Vagina (tissue), 2 donors: Measurements from ENCODE around the gene ZNF483. TPM values are rescaled to one million over a fixed set of nuclear protein-coding genes. Genes with fewer than 3 reads are reported as not detected.
A peak's percentile ranks its signal among the peaks of the same experiment; 100 is the strongest.

Source experiments
- DNase-seq, 2 donors: peaks; one replicate each; pipeline ENCODE4 v3.0.0-alpha.2; 2017; ENCODE audit errors: extremely low spot score in 2 of 2
- H3K27ac ChIP-seq: fragments of 200-600 bp; sonication (generic); one replicate; pipeline ENCODE4 v1.5.1; 2019
- H3K27me3 ChIP-seq: fragments of 200-600 bp; sonication (generic); one replicate; pipeline ENCODE4 v1.5.1; 2019
- H3K36me3 ChIP-seq, 2 donors: fragments of 200-600 bp; sonication (generic); one replicate each; pipeline ENCODE4 v1.5.1; 2017 to 2019
- H3K4me1 ChIP-seq: fragments of 200-600 bp; sonication (generic); one replicate; pipeline ENCODE4 v1.5.1; 2019
- H3K4me3 ChIP-seq, 2 donors: fragments of 200-600 bp; sonication (generic); 1 replicate in 1 of 2; 2 replicates in 1 of 2; pipeline ENCODE4 v1.5.1; 2016 to 2019
- H3K9me3 ChIP-seq: fragments of 200-600 bp; sonication (generic); one replicate; pipeline ENCODE4 v1.5.1; 2019
- POLR2AphosphoS5 ChIP-seq, 2 donors: sonication (generic); formaldehyde crosslinking; IDR thresholded peaks; one replicate each; pipeline ENCODE4 v1.9.0; 2017; ENCODE audit warnings: antibody characterized with exemption in 2 of 2, mild to moderate bottlenecking in 2 of 2, low read depth in 1 of 2; ENCODE audit not compliant: insufficient read depth in 1 of 2
- intact Hi-C: fragments of 100-400 bp; cut with DNase I; formaldehyde crosslinking; loops from one replicate; pipeline ENCODE4 v1.15.1; 2023
- total RNA-seq: library from RNA; depleted of rRNA; stranded (reverse); fragments of >200 nt; gene quantifications from one replicate; pipeline ENCODE4 v1.2.3, GENCODE V29; 2016
- TF ChIP-seq, protein P1 (sequence below), 3 experiments: fragments of 450-650 bp in 2 of 3; fragments of 200-600 bp in 1 of 3; sonication (generic) in 1 of 3; IDR thresholded peaks; one replicate each; pipeline ENCODE4 v1.5.1; 2017 to 2019; ENCODE audit warnings: antibody characterized with exemption in 3 of 3, mild to moderate bottlenecking in 2 of 3, moderate library complexity in 2 of 3

The ZNF483 gene
- total RNA-seq, 1 donor from 2014 or later = 8.8 TPM

- DNase-seq = no peak
- H3K36me3 ChIP-seq = no peaks in the 10 kb centered on the region
- H3K4me1 ChIP-seq = no peaks in the 10 kb centered on the region
- TF ChIP-seq, protein P1, sequence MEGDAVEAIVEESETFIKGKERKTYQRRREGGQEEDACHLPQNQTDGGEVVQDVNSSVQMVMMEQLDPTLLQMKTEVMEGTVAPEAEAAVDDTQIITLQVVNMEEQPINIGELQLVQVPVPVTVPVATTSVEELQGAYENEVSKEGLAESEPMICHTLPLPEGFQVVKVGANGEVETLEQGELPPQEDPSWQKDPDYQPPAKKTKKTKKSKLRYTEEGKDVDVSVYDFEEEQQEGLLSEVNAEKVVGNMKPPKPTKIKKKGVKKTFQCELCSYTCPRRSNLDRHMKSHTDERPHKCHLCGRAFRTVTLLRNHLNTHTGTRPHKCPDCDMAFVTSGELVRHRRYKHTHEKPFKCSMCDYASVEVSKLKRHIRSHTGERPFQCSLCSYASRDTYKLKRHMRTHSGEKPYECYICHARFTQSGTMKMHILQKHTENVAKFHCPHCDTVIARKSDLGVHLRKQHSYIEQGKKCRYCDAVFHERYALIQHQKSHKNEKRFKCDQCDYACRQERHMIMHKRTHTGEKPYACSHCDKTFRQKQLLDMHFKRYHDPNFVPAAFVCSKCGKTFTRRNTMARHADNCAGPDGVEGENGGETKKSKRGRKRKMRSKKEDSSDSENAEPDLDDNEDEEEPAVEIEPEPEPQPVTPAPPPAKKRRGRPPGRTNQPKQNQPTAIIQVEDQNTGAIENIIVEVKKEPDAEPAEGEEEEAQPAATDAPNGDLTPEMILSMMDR (IDR thresholded peaks at IDR 0.05) = peak; percentile 62 to 91 (median 62)
- TF ChIP-seq POLR2AphosphoS5 (IDR thresholded peaks at IDR 0.05; ENCODE audit: insufficient read depth in 1 of 2, low read depth in 1 of 2) = no peak
- H3K27ac ChIP-seq = no peak overlapping the region
- H3K9me3 ChIP-seq = no peaks in the 10 kb centered on the region
- no peaks in the 10 kb centered on the region for H3K27me3 ChIP-seq
- intact Hi-C loops = no loop called here
- H3K4me3 ChIP-seq = no peak overlapping the region
Measured at GRCh38 chr9:111621895-111622480, 97.0 kb downstream of the ZNF483 start.

DNA sequence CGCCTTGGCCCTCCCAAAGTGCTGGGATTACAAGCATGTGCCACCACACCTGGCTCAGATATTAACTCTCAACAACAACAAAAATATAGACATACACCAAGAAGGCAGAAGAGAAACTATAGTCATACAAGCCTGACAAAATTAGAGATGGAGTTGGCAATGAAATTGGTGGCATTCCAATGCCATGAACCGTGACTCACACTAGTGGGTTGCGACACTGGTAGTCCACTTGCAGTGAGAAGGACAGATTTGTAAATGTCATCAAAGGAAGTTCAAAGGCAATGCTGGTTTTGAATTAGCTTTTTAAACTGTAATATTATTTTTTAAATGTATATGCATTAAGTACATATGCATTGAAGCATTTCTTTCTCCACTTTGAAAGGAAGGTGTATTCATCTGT lies 97.6 kb downstream of the ZNF483 start:
- no peak for DNase-seq
- TF ChIP-seq POLR2AphosphoS5 (IDR thresholded peaks at IDR 0.05; ENCODE audit: insufficient read depth in 1 of 2, low read depth in 1 of 2) = peak in 1 of 2 donors; percentile 11
- TF ChIP-seq, protein P1 (IDR thresholded peaks at IDR 0.05) = no peak
- no peak overlapping the region for H3K27ac ChIP-seq
- intact Hi-C loops = no loop called here
- H3K4me3 ChIP-seq = no peak overlapping the region
- no peaks in the 10 kb centered on the region for H3K27me3 ChIP-seq
- no peaks in the 10 kb centered on the region for H3K4me1 ChIP-seq
- H3K9me3 ChIP-seq = no peaks in the 10 kb centered on the region
- no peaks in the 10 kb centered on the region for H3K36me3 ChIP-seq

Other genes starting within 250 kb of the ZNF483 start
- 1.5 TPM for gene OR2K2, start 195.0 kb upstream of the ZNF483 start, total RNA-seq
- 62.9 TPM for gene ECPAS, start 40.8 kb upstream of the ZNF483 start, total RNA-seq
- 40.3 TPM for gene PTGR1, start 74.5 kb downstream of the ZNF483 start, total RNA-seq
- 6.1 TPM for gene DNAJC25, start 106.2 kb downstream of the ZNF483 start, total RNA-seq
- gene GNG10, start 136.4 kb downstream of the ZNF483 start, total RNA-seq = 35.6 TPM